Right lobe of liver (tissue), 4 donors: ENCODE measurements around the gene C1QL1.

ENCODE experiments used
- CTCF ChIP-seq, 4 donors: fragments of 200-600 bp in 3 of 4; fragments of 450-650 bp in 1 of 4; IDR thresholded peaks; one replicate each; pipeline versions ENCODE4 v1.5.1 to v1.8.0; 2016 to 2022; ENCODE audit warnings: antibody characterized with exemption in 4 of 4, mild to moderate bottlenecking in 2 of 4
- POLR2A ChIP-seq: fragments of 450-650 bp; IDR thresholded peaks from one replicate; pipeline ENCODE4 v1.6.1; 2017; ENCODE audit warnings: antibody characterized with exemption, mild to moderate bottlenecking
- donor health status: DM: no; HTN: no; CAD: no.
- donor health status: DM: no; HTN: no; CAD: no.
- donor health status: DM: no; HTN: yes; CAD: no.

- TF ChIP-seq POLR2A, result no peak
- TF ChIP-seq CTCF (IDR thresholded peaks at IDR 0.05), result no peak
Measured at GRCh38 chr17:44925731-44926697, 42.1 kb downstream of the C1QL1 start.
